Measurements from ENCODE around the gene MT1E. TPM values are rescaled to one million over a fixed set of nuclear protein-coding genes. Genes with fewer than 3 reads are reported as not detected.

Gene MT1E
- total RNA-seq, 1 experiment from 2014 or later, result 50.6 TPM

DNA sequence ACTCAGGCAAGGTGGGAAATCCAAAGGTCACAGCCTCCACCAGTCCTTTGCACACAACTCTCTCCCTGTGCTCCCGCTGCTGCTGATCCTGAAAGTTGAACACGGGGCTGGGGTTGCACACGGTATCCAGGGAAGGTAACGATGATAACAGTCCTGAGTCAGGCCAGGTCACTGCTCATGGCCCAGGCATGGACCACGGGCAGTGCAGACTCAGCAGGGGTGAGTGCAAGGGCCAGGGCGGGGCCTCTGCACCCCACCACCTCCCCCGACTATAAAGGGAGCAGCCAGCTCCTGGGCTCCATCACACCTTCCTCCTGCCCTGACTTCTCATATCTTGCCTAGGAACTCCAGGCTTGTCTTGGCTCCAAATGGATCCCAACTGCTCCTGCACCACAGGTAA, 26.0 kb downstream of the MT1E start, which contains the start of gene MT1B:
TSS of gene MT1B (plus strand) at position 301 of the 400 bp plus-strand sequence. CDS start at position 369, 68 bp downstream.
- no peak for TF ChIP-seq EZH2 (IDR thresholded peaks at IDR 0.05; ENCODE audit: borderline replicate concordance, low read depth, low read length, poor library complexity, severe bottlenecking)
- TF ChIP-seq, protein P1, sequence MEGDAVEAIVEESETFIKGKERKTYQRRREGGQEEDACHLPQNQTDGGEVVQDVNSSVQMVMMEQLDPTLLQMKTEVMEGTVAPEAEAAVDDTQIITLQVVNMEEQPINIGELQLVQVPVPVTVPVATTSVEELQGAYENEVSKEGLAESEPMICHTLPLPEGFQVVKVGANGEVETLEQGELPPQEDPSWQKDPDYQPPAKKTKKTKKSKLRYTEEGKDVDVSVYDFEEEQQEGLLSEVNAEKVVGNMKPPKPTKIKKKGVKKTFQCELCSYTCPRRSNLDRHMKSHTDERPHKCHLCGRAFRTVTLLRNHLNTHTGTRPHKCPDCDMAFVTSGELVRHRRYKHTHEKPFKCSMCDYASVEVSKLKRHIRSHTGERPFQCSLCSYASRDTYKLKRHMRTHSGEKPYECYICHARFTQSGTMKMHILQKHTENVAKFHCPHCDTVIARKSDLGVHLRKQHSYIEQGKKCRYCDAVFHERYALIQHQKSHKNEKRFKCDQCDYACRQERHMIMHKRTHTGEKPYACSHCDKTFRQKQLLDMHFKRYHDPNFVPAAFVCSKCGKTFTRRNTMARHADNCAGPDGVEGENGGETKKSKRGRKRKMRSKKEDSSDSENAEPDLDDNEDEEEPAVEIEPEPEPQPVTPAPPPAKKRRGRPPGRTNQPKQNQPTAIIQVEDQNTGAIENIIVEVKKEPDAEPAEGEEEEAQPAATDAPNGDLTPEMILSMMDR (conservative IDR thresholded peaks at IDR 0.05; ENCODE audit: low read depth, low read length), result no peak
- peaks cover 3% of the 10 kb centered on the region for H3K27me3 ChIP-seq (replicated peaks; ENCODE audit: insufficient read depth, low read depth, low read length, poor library complexity)
- H3K4me3 ChIP-seq (ENCODE audit: low read depth, low read length, poor library complexity, severe bottlenecking), result no peak within 1 kb of the TSS
- BruUV-seq (replicated peaks), result no TSS peak
- H3K27ac ChIP-seq (ENCODE audit: low read depth, low read length, poor library complexity, severe bottlenecking), result no peak within 1 kb of the TSS
- H3K4me1 ChIP-seq (ENCODE audit: insufficient read depth, low read length, poor library complexity, severe bottlenecking), result no peaks in the 10 kb centered on the region
- CTCF ChIA-PET, result no interaction called here
- intact Hi-C loops (cut with micrococcal nuclease; ENCODE audit: unreplicated experiment), result no loop called here
- POLR2A ChIA-PET (ENCODE audit: low non-redundant PET), result no interaction called here
- H3K36me3 ChIP-seq (ENCODE audit: insufficient read depth, low read length, poor library complexity, severe bottlenecking), result no peaks in the 10 kb centered on the region
- no peak for DNase-seq (ENCODE audit: low spot score)
- H3K9me3 ChIP-seq (ENCODE audit: low read depth, low read length, poor library complexity, severe bottlenecking), result no peaks in the 10 kb centered on the region

GRCh38 chr16:56652600-56652999, 27.0 kb downstream of the MT1E start:
- CTCF ChIA-PET, result interaction anchor here (0.7 kb wide), 1 partner anchor 37 kb away, joined by 8 read pairs; no protein-coding TSS in a partner anchor
- DNase-seq (ENCODE audit: low spot score), result no peak
- H3K9me3 ChIP-seq (ENCODE audit: low read depth, low read length, poor library complexity, severe bottlenecking), result no peaks in the 10 kb centered on the region
- BruUV-seq (replicated peaks), result no TSS peak
- H3K27me3 ChIP-seq (replicated peaks; ENCODE audit: insufficient read depth, low read depth, low read length, poor library complexity), result peaks cover 3% of the 10 kb centered on the region
- intact Hi-C loops (cut with micrococcal nuclease; ENCODE audit: unreplicated experiment), result no loop called here
- no peak overlapping the region for H3K27ac ChIP-seq (ENCODE audit: low read depth, low read length, poor library complexity, severe bottlenecking)
- POLR2A ChIA-PET (ENCODE audit: low non-redundant PET), result no interaction called here
- no peaks in the 10 kb centered on the region for H3K36me3 ChIP-seq (ENCODE audit: insufficient read depth, low read length, poor library complexity, severe bottlenecking)
- no peak overlapping the region for H3K4me3 ChIP-seq (ENCODE audit: low read depth, low read length, poor library complexity, severe bottlenecking)
- no peaks in the 10 kb centered on the region for H3K4me1 ChIP-seq (ENCODE audit: insufficient read depth, low read length, poor library complexity, severe bottlenecking)
- no peak for TF ChIP-seq EZH2 (IDR thresholded peaks at IDR 0.05; ENCODE audit: borderline replicate concordance, low read depth, low read length, poor library complexity, severe bottlenecking)
- TF ChIP-seq, protein P1 (conservative IDR thresholded peaks at IDR 0.05; ENCODE audit: low read depth, low read length), result no peak

- no peaks in the 10 kb centered on the region for H3K4me1 ChIP-seq (ENCODE audit: insufficient read depth, low read length, poor library complexity, severe bottlenecking)
- CTCF ChIA-PET, result interaction anchor here (0.7 kb wide), 1 partner anchor 36 kb away, joined by 8 read pairs; no protein-coding TSS in a partner anchor
- H3K27ac ChIP-seq (ENCODE audit: low read depth, low read length, poor library complexity, severe bottlenecking), result no peak overlapping the region
- TF ChIP-seq, protein P1 (conservative IDR thresholded peaks at IDR 0.05; ENCODE audit: low read depth, low read length), result no peak
- TF ChIP-seq EZH2 (IDR thresholded peaks at IDR 0.05; ENCODE audit: borderline replicate concordance, low read depth, low read length, poor library complexity, severe bottlenecking), result no peak
- no peaks in the 10 kb centered on the region for H3K36me3 ChIP-seq (ENCODE audit: insufficient read depth, low read length, poor library complexity, severe bottlenecking)
- peaks cover 2% of the 10 kb centered on the region for H3K27me3 ChIP-seq (replicated peaks; ENCODE audit: insufficient read depth, low read depth, low read length, poor library complexity)
- POLR2A ChIA-PET (ENCODE audit: low non-redundant PET), result no interaction called here
- BruUV-seq (replicated peaks), result no TSS peak
- H3K4me3 ChIP-seq (ENCODE audit: low read depth, low read length, poor library complexity, severe bottlenecking), result no peak overlapping the region
- H3K9me3 ChIP-seq (ENCODE audit: low read depth, low read length, poor library complexity, severe bottlenecking), result no peaks in the 10 kb centered on the region
- no peak for DNase-seq (ENCODE audit: low spot score)
- intact Hi-C loops (cut with micrococcal nuclease; ENCODE audit: unreplicated experiment), result no loop called here
Observed at GRCh38 chr16:56653218-56653617, 27.6 kb downstream of the MT1E start.
